ENCODE results near the gene FDXR. TPM values are rescaled to one million over a fixed set of nuclear protein-coding genes. Genes with fewer than 3 reads are reported as not detected.

The FDXR gene
- total and polyA plus RNA-seq, 12 donors: 159 to 835 (median 444) TPM

DNA sequence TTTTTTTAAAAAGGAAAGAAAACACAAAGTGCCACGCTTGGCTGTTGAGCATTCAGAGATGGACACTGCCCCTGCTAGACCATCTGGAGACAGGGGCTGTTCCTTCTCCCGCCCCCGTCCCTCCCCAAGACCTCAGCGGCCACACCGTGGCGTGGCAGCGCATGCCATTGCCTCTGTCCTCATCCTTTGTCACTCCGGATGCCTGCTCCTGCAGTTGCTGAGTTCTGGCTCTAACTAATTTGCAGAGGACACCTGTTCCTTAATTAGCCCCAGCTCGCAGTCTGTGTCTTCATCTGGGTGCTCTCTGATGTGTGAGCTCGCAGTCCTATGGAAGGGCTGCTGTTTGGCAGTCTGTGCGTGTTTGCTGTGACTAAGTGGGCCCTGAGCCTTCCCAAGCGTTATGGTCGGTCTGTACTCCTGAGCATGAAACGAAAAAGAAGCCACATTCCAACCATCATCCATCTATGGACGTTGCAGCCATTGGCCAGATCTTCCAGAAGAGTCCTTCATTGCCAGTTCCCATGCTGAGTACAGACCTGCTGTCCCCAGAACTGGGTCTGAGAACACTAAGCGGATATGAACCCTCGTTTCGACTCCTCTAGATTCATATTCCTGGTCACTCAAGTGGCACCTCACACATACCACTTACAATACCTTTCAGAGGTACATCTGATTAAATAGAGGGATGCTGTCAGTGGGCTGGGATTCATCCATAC is 55.7 kb downstream of the FDXR start:
- H3K36me3 ChIP-seq (replicated peaks in 1 of 2): no peaks in the 10 kb centered on the region
- WGBS, 4 donors: 90 to 94% (median 92%) methylated on average over 13 to 18 of the region's 18 CpGs
- intact Hi-C loops (cut with DNase I): no loop called here

GRCh38 chr17:74815550-74816370 is 57.0 kb downstream of the FDXR start:
- no peak for DNase-seq
- intact Hi-C loops (cut with DNase I): no loop called here
- Histone ChIP-seq H3K4me3 (no peak overlapping the region), H3K27me3 (no peaks in the 10 kb centered on the region), H3K36me3 (replicated peaks in 1 of 2) (no peaks in the 10 kb centered on the region), H3K27ac (no peak overlapping the region), H3K4me1 (replicated peaks in 1 of 2) (peaks cover 0 to 21% of the 10 kb centered on the region in 2 donors), H3K9me3 (replicated peaks in 1 of 3) (no peaks in the 10 kb centered on the region)
- 87 to 90% (median 89%) methylated on average over 13 to 15 of the region's 15 CpGs for WGBS, 4 donors
- TF ChIP-seq CTCF (IDR thresholded peaks at IDR 0.05): no peak
- TF ChIP-seq POLR2A (IDR thresholded peaks at IDR 0.05): no peak

More for the DNA sequence above, 55.7 kb downstream of the FDXR start:
- Histone ChIP-seq H3K27me3 (no peaks in the 10 kb centered on the region), H3K9me3 (replicated peaks in 1 of 3) (no peaks in the 10 kb centered on the region), H3K4me1 (replicated peaks in 1 of 2) (peaks cover 0 to 9% of the 10 kb centered on the region in 2 donors), H3K27ac (no peak overlapping the region), H3K4me3 (no peak overlapping the region)
- TF ChIP-seq POLR2A (IDR thresholded peaks at IDR 0.05) (no peak), CTCF (IDR thresholded peaks at IDR 0.05) (no peak)
- no peak for DNase-seq

GRCh38 chr17:74815067-74815466 is 57.7 kb downstream of the FDXR start:
- intact Hi-C loops (cut with DNase I): no loop called here
- Histone ChIP-seq H3K36me3 (replicated peaks in 1 of 2) (no peaks in the 10 kb centered on the region), H3K4me1 (replicated peaks in 1 of 2) (peaks cover 0 to 21% of the 10 kb centered on the region in 2 donors), H3K27me3 (no peaks in the 10 kb centered on the region), H3K4me3 (no peak overlapping the region), H3K27ac (no peak overlapping the region), H3K9me3 (replicated peaks in 1 of 3) (no peaks in the 10 kb centered on the region)
- no peak for DNase-seq
- no peak for TF ChIP-seq POLR2A (IDR thresholded peaks at IDR 0.05)
- no peak for TF ChIP-seq CTCF (IDR thresholded peaks at IDR 0.05)
- WGBS, 4 donors: 93 to 96% (median 95%) methylated on average over 7 of the region's 7 CpGs

DNA sequence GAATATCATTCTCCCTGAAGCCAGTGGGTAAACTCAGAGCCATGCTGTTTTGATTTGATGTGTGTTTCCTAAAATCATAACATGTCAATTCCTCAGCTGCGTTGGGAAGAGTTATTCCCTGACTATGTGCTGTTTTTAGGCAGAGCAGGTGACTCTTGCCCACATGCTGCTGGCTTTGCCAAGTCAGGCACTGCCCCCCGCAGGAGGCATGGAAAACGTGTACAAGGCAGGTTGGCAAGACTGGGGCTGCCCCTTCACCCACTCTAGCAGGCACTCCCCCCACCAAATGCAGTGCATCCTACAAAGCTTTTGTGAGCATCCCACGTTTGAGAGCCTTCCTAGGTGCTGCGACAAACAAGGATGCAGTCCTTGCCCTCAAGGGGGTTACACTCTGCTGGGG is 58.3 kb downstream of the FDXR start:
- no peak for TF ChIP-seq POLR2A (IDR thresholded peaks at IDR 0.05)
- no peak for TF ChIP-seq CTCF (IDR thresholded peaks at IDR 0.05)
- H3K9me3 ChIP-seq (replicated peaks in 1 of 3): no peaks in the 10 kb centered on the region
- 77 to 91% (median 85%) methylated on average over 5 of the region's 5 CpGs for WGBS, 4 donors
- H3K4me1 ChIP-seq (replicated peaks in 1 of 2): peaks cover 0 to 21% of the 10 kb centered on the region in 2 donors
- H3K27ac ChIP-seq: no peak overlapping the region
- H3K27me3 ChIP-seq: no peaks in the 10 kb centered on the region
- intact Hi-C loops (cut with DNase I): no loop called here
- no peak for DNase-seq
- H3K4me3 ChIP-seq: no peak overlapping the region
- H3K36me3 ChIP-seq (replicated peaks in 1 of 2): no peaks in the 10 kb centered on the region

Measured in adrenal gland (tissue), 12 donors.